H9 (cell line): ENCODE measurements around the gene SEPTIN2. TPM values are rescaled to one million over a fixed set of nuclear protein-coding genes. Genes with fewer than 3 reads are reported as not detected.

Experiments used
- DNase-seq: peaks from one replicate; pipeline ENCODE4 v3.0.0-alpha.2; 2017
- H2AFZ ChIP-seq: one replicate; pipeline ENCODE4 v1.6.1; 2013; ENCODE audit warnings: mild to moderate bottlenecking, low read length, control low read depth, moderate library complexity
- H2AK5ac ChIP-seq: 2 replicates; pipeline ENCODE4 v1.6.1; 2013; ENCODE audit warnings: low read length, control low read depth, mixed read lengths; ENCODE audit not compliant: insufficient read length
- H2BK120ac ChIP-seq: one replicate; pipeline ENCODE4 v1.6.1; 2013; ENCODE audit warnings: low read depth, mild to moderate bottlenecking, low read length, control low read depth, inconsistent platforms; ENCODE audit not compliant: poor library complexity, severe bottlenecking
- H2BK12ac ChIP-seq: 2 replicates; pipeline ENCODE4 v1.6.1; 2013; ENCODE audit warnings: low read length, control low read depth, mixed read lengths, low read depth; ENCODE audit not compliant: insufficient read length
- H2BK15ac ChIP-seq: 2 replicates; pipeline ENCODE4 v1.6.1; 2013; ENCODE audit warnings: low read depth, low read length, control low read depth
- H2BK20ac ChIP-seq: one replicate; pipeline ENCODE4 v1.6.1; 2013; ENCODE audit warnings: low read depth, mild to moderate bottlenecking, low read length, control low read depth, inconsistent platforms; ENCODE audit not compliant: poor library complexity, severe bottlenecking
- H2BK5ac ChIP-seq: 2 replicates; pipeline ENCODE4 v1.6.1; 2013; ENCODE audit warnings: low read length, control low read depth, mixed read lengths; ENCODE audit not compliant: insufficient read length
- H3K14ac ChIP-seq: 2 replicates; pipeline ENCODE4 v1.6.1; 2013; ENCODE audit warnings: low read length, control low read depth; ENCODE audit not compliant: insufficient read depth
- H3K18ac ChIP-seq: 2 replicates; pipeline ENCODE4 v1.6.1; 2013; ENCODE audit warnings: low read depth, mild to moderate bottlenecking, mixed read lengths, low read length, control low read depth; ENCODE audit not compliant: insufficient read length
- H3K23ac ChIP-seq: 2 replicates; pipeline ENCODE4 v1.6.1; 2013; ENCODE audit warnings: low read length, control low read depth, mixed read lengths, low read depth; ENCODE audit not compliant: insufficient read length
- H3K23me2 ChIP-seq: 2 replicates; pipeline ENCODE4 v1.6.1; 2013; ENCODE audit warnings: low read depth, mild to moderate bottlenecking, mixed read lengths, low read length, control low read depth; ENCODE audit not compliant: insufficient read length, poor library complexity, severe bottlenecking
- H3K27ac ChIP-seq: 2 replicates; pipeline ENCODE4 v1.5.1; 2013; ENCODE audit warnings: low read length, control low read depth, mixed read lengths, low read depth; ENCODE audit not compliant: insufficient read length
- H3K27me3 ChIP-seq: 2 replicates; pipeline ENCODE4 v1.6.1; 2013; ENCODE audit warnings: low read length, control low read depth, inconsistent platforms; ENCODE audit not compliant: insufficient read depth
- H3K4ac ChIP-seq: 2 replicates; pipeline ENCODE4 v1.6.1; 2013; ENCODE audit warnings: low read depth, mild to moderate bottlenecking, control low read depth, inconsistent platforms, low read length, moderate library complexity
- H3K4me1 ChIP-seq: 2 replicates; pipeline ENCODE4 v1.6.1; 2013; ENCODE audit warnings: low read length, control low read depth, inconsistent platforms; ENCODE audit not compliant: insufficient read depth
- H3K4me2 ChIP-seq: 2 replicates; pipeline ENCODE4 v1.6.1; 2013; ENCODE audit warnings: low read length, control low read depth, mixed read lengths; ENCODE audit not compliant: insufficient read length, insufficient read depth
- H3K56ac ChIP-seq: 2 replicates; pipeline ENCODE4 v1.6.1; 2013; ENCODE audit warnings: low read depth, mild to moderate bottlenecking, mixed read lengths, low read length, control low read depth; ENCODE audit not compliant: insufficient read length
- H3K79me1 ChIP-seq: 2 replicates; pipeline ENCODE4 v1.6.1; 2013; ENCODE audit warnings: low read depth, mild to moderate bottlenecking, moderate library complexity, low read length, control low read depth, inconsistent platforms; ENCODE audit not compliant: insufficient read depth, poor library complexity, severe bottlenecking
- H3K79me2 ChIP-seq: 2 replicates; pipeline ENCODE4 v1.6.1; 2013; ENCODE audit warnings: low read length, control low read depth, inconsistent platforms; ENCODE audit not compliant: insufficient read depth
- H3K9ac ChIP-seq: 2 replicates; pipeline ENCODE4 v1.6.1; 2013; ENCODE audit warnings: low read length, control low read depth, mixed read lengths; ENCODE audit not compliant: insufficient read length; ENCODE audit errors: extremely low read depth
- H3K9me3 ChIP-seq: one replicate; pipeline ENCODE4 v1.6.1; 2013; ENCODE audit warnings: low read depth, low read length, inconsistent platforms; ENCODE audit not compliant: control insufficient read depth
- H3T11ph ChIP-seq: one replicate; pipeline ENCODE4 v1.6.1; 2013; ENCODE audit warnings: mild to moderate bottlenecking, low read length, control low read depth, inconsistent platforms
- H4K20me1 ChIP-seq: one replicate; pipeline ENCODE4 v1.6.1; 2013; ENCODE audit not compliant: control insufficient read depth, insufficient read length, insufficient read depth
- H4K5ac ChIP-seq: 2 replicates; pipeline ENCODE4 v1.6.1; 2013; ENCODE audit warnings: low read depth, mild to moderate bottlenecking, mixed read lengths, low read length, control low read depth; ENCODE audit not compliant: insufficient read length
- H4K8ac ChIP-seq: replicated peaks from 2 replicates; pipeline ENCODE4 v1.6.1; 2013; ENCODE audit warnings: low read length, control low read depth, mixed read lengths, low read depth; ENCODE audit not compliant: insufficient read length
- H4K91ac ChIP-seq: 2 replicates; pipeline ENCODE4 v1.6.1; 2013; ENCODE audit warnings: low read depth, mild to moderate bottlenecking, moderate library complexity, mixed read lengths, low read length, control low read depth; ENCODE audit not compliant: insufficient read length
- H3K27ac Mint-ChIP-seq, 3 experiments: 2 replicates in 2 of 3; 3 replicates in 1 of 3; pipeline ENCODE4 v1.8.0; 2020 to 2021; ENCODE audit warnings: mixed read lengths in 3 of 3, mild to moderate bottlenecking in 1 of 3, moderate library complexity in 1 of 3
- H3K27me3 Mint-ChIP-seq: 2 replicates; pipeline ENCODE4 v1.8.0; 2021; ENCODE audit warnings: low read depth, mild to moderate bottlenecking, moderate library complexity, mixed read lengths
- H3K36me3 Mint-ChIP-seq, 3 experiments: 2 replicates in 2 of 3; 3 replicates in 1 of 3; pipeline ENCODE4 v1.8.0; 2020 to 2021; ENCODE audit warnings: low read depth in 3 of 3, mixed read lengths in 3 of 3; ENCODE audit not compliant: insufficient read depth in 1 of 3
- H3K4me1 Mint-ChIP-seq, 2 experiments: 2 replicates each; pipeline ENCODE4 v1.8.0; 2020; ENCODE audit warnings: mixed read lengths in 2 of 2
- H3K4me3 Mint-ChIP-seq, 2 experiments: 2 replicates in 1 of 2; 3 replicates in 1 of 2; pipeline ENCODE4 v1.8.0; 2020 to 2021; ENCODE audit warnings: mild to moderate bottlenecking in 2 of 2, mixed read lengths in 2 of 2, moderate library complexity in 1 of 2
- H3K9me3 Mint-ChIP-seq, 2 experiments: 2 replicates in 1 of 2; 3 replicates in 1 of 2; pipeline ENCODE4 v1.8.0; 2020; ENCODE audit warnings: mild to moderate bottlenecking in 2 of 2, mixed read lengths in 2 of 2, moderate library complexity in 1 of 2
- WGBS: extraction: QIAGEN DNeasy Blood & Tissue Kit; methylation state at CpG from one replicate; pipeline ENCODE4 v1.1.7; 2013; ENCODE audit warnings: missing lambda C conversion rate, low lambda C conversion rate, mixed read lengths; ENCODE audit not compliant: insufficient read length; ENCODE audit errors: extremely low coverage; 5-methylcytosine and 5-hydroxymethylcytosine counted together
- total RNA-seq: library from RNA; stranded (reverse); gene quantifications from 2 replicates; pipeline ENCODE4 v1.2.1, GENCODE V29; 2021
- TF ChIP-seq, protein P1 (sequence below): fragments of 200-600 bp; sonication (generic); conservative IDR thresholded peaks from 3 replicates; pipeline ENCODE4 v1.8.0; 2021; ENCODE audit warnings: antibody characterized with exemption, mild to moderate bottlenecking

SEPTIN2 gene
- total RNA-seq, 1 experiment from 2014 or later: 385 TPM

GRCh38 chr2:241372361-241372992 lies 56.8 kb downstream of the SEPTIN2 start:
- Histone ChIP-seq H2BK5ac (no peak overlapping the region), H3K79me1 (no peaks in the 10 kb centered on the region), H3T11ph (no peak overlapping the region), H3K14ac (no peak overlapping the region; the same call in 1 of the 2 replicates), H3K23ac (no peak overlapping the region), H3K18ac (no peak overlapping the region), H4K20me1 (no peaks in the 10 kb centered on the region), H2AFZ (no peak overlapping the region), H4K5ac (no peak overlapping the region), H4K8ac (no peak overlapping the region), H3K9ac (no peak overlapping the region), H3K27me3 (no peaks in the 10 kb centered on the region), H4K91ac (no peak overlapping the region), H2BK120ac (no peak overlapping the region), H3K56ac (no peak overlapping the region), H2BK20ac (no peak overlapping the region), H3K27ac (no peak overlapping the region), H2BK12ac (no peak overlapping the region), H2AK5ac (no peak overlapping the region), H3K4ac (no peak overlapping the region), H3K79me2 (no peaks in the 10 kb centered on the region; the same call in 1 of the 2 replicates), H3K23me2 (no peaks in the 10 kb centered on the region), H3K4me2 (no peak overlapping the region), H2BK15ac (no peak overlapping the region), H3K4me1 (no peaks in the 10 kb centered on the region; the same call in 1 of the 2 replicates), H3K9me3 (no peaks in the 10 kb centered on the region)
- peaks cover 6 to 10% of the 10 kb centered on the region in 2 experiments for H3K4me1 Mint-ChIP-seq
- H3K27me3 Mint-ChIP-seq: no peaks in the 10 kb centered on the region
- H3K4me3 Mint-ChIP-seq: no peak overlapping the region
- peaks cover 0 to 19% (median 12%) of the 10 kb centered on the region in 3 experiments; a peak in 6 of 7 replicates for H3K36me3 Mint-ChIP-seq
- WGBS: no CpG with 5 or more reads among the region's 11 CpGs
- no peak for DNase-seq
- no peak overlapping the region for H3K27ac Mint-ChIP-seq
- TF ChIP-seq, protein P1, sequence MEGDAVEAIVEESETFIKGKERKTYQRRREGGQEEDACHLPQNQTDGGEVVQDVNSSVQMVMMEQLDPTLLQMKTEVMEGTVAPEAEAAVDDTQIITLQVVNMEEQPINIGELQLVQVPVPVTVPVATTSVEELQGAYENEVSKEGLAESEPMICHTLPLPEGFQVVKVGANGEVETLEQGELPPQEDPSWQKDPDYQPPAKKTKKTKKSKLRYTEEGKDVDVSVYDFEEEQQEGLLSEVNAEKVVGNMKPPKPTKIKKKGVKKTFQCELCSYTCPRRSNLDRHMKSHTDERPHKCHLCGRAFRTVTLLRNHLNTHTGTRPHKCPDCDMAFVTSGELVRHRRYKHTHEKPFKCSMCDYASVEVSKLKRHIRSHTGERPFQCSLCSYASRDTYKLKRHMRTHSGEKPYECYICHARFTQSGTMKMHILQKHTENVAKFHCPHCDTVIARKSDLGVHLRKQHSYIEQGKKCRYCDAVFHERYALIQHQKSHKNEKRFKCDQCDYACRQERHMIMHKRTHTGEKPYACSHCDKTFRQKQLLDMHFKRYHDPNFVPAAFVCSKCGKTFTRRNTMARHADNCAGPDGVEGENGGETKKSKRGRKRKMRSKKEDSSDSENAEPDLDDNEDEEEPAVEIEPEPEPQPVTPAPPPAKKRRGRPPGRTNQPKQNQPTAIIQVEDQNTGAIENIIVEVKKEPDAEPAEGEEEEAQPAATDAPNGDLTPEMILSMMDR: no peak
- no peaks in the 10 kb centered on the region for H3K9me3 Mint-ChIP-seq
